H1 (cell line): Measurements from ENCODE around the gene MRPL28.
"Not testable (repeated sequence)": the region's sequence is repeated elsewhere in the genome, so short reads cannot be mapped to it uniquely, and the experiment has no call there.

ENCODE experiments used
- POLR2A ChIP-seq, 2 experiments: IDR thresholded peaks; 1 replicate in 1 of 2; 2 replicates in 1 of 2; pipeline ENCODE4 v1.6.1; 2011; ENCODE audit warnings: low read depth in 2 of 2, low read length in 2 of 2, mild to moderate bottlenecking in 2 of 2; ENCODE audit errors: control extremely low read depth in 1 of 2
- USF2 ChIP-seq: IDR thresholded peaks from 2 replicates; pipeline ENCODE4 v1.6.1; 2011; ENCODE audit warnings: low read length, improper control_type of control experiment

- not testable (repeated sequence) for TF ChIP-seq POLR2A (IDR thresholded peaks at IDR 0.05; ENCODE audit: control extremely low read depth in 1 of 2, low read depth in 2 of 2, low read length in 2 of 2); USF2
These were observed 28.4 kb downstream of the MRPL28 start for GRCh38 chr16:341974-342336.
